Karpas-422 (cell line): ENCODE measurements around the gene GLIS1. TPM values are rescaled to one million over a fixed set of nuclear protein-coding genes. Genes with fewer than 3 reads are reported as not detected.

ENCODE experiments used
- DNase-seq: peaks from one replicate; pipeline ENCODE4 v3.0.0-alpha.2; 2015
- H2AFZ ChIP-seq: fragments of 200-600 bp; sonication (generic); 2 replicates; pipeline ENCODE4 v1.6.1; 2014; ENCODE audit warnings: antibody characterized with exemption, low read length, mixed read lengths
- H3K27ac ChIP-seq: fragments of 200-600 bp; sonication (generic); 2 replicates; pipeline ENCODE4 v1.5.1; 2014; ENCODE audit warnings: mild to moderate bottlenecking, low read length, moderate library complexity
- H3K27me3 ChIP-seq: fragments of 200-600 bp; sonication (generic); 2 replicates; pipeline ENCODE4 v1.6.1; 2014; ENCODE audit warnings: low read length, mixed read lengths
- H3K36me3 ChIP-seq: fragments of 200-600 bp; sonication (generic); 2 replicates; pipeline ENCODE4 v1.6.1; 2014; ENCODE audit warnings: low read length, mixed read lengths; ENCODE audit not compliant: insufficient read depth
- H3K4me1 ChIP-seq: fragments of 200-600 bp; sonication (generic); 2 replicates; pipeline ENCODE4 v1.6.1; 2014; ENCODE audit warnings: mild to moderate bottlenecking, low read length, mixed read lengths
- H3K4me2 ChIP-seq: fragments of 200-600 bp; sonication (generic); 2 replicates; pipeline ENCODE4 v1.6.1; 2014; ENCODE audit warnings: low read length, low read depth, mild to moderate bottlenecking; ENCODE audit not compliant: poor library complexity, severe bottlenecking
- H3K4me3 ChIP-seq: fragments of 200-600 bp; sonication (generic); 2 replicates; pipeline ENCODE4 v1.5.1; 2014; ENCODE audit warnings: mild to moderate bottlenecking, antibody characterized with exemption, low read length, mixed read lengths
- H3K79me2 ChIP-seq: fragments of 200-600 bp; sonication (generic); 2 replicates; pipeline ENCODE4 v1.6.1; 2014; ENCODE audit warnings: mild to moderate bottlenecking, low read length, mixed read lengths
- H3K9ac ChIP-seq: fragments of 200-600 bp; sonication (generic); 2 replicates; pipeline ENCODE4 v1.6.0; 2014; ENCODE audit warnings: low read length
- H3K9me2 ChIP-seq: fragments of 200-600 bp; sonication (generic), shearing (Covaris generic); replicated peaks from 2 replicates; pipeline ENCODE4 v1.6.0; 2014; ENCODE audit warnings: mild to moderate bottlenecking, low read length, moderate library complexity; ENCODE audit not compliant: insufficient read depth
- H3K9me3 ChIP-seq: fragments of 300-700, 200-600 bp; sonication (generic); 2 replicates; pipeline ENCODE4 v1.6.1; 2014; ENCODE audit warnings: low read length, mixed read lengths
- H4K20me1 ChIP-seq: fragments of 200-600 bp; sonication (generic); 2 replicates; pipeline ENCODE4 v1.6.1; 2014; ENCODE audit warnings: mild to moderate bottlenecking, antibody characterized with exemption, low read length, low read depth; ENCODE audit not compliant: insufficient read depth
- total RNA-seq: library from RNA; depleted of rRNA; stranded (reverse); fragments of >200 nt; shearing (Covaris generic); gene quantifications from 2 replicates; pipeline ENCODE4 v1.2.3, GENCODE V29; 2014; ENCODE audit warnings: low replicate concordance

The GLIS1 gene
- total RNA-seq, 1 experiment from 2014 or later = not detected

DNA sequence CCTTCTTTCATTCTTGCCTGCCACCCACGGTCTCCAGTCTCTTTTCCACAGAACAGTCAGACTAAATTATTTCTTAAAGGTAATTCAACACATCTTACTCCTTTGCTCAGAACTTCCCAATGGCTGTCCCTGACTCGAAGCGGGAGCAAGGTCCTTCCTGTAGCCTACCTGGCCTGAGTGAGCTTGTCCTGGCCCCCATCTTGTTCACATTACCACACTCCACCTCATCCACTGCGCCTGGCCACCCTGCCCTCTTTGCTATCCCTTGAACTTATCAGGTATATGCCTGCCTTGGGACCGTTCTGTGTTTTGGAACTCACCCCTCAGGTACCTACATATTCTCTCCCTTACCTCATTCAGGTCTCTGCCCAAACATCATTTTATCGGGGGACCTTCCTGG lies 13.3 kb upstream of the GLIS1 start:
- Histone ChIP-seq H3K9ac (no peak overlapping the region), H4K20me1 (no peaks in the 10 kb centered on the region), H3K27ac (no peak overlapping the region), H3K79me2 (no peaks in the 10 kb centered on the region), H3K4me3 (no peak overlapping the region), H3K27me3 (no peaks in the 10 kb centered on the region), H3K4me2 (no peak overlapping the region), H3K9me2 (no peaks in the 10 kb centered on the region), H3K36me3 (no peaks in the 10 kb centered on the region), H3K4me1 (no peaks in the 10 kb centered on the region), H3K9me3 (no peaks in the 10 kb centered on the region), H2AFZ (no peak overlapping the region)
- DNase-seq = no peak

DNA sequence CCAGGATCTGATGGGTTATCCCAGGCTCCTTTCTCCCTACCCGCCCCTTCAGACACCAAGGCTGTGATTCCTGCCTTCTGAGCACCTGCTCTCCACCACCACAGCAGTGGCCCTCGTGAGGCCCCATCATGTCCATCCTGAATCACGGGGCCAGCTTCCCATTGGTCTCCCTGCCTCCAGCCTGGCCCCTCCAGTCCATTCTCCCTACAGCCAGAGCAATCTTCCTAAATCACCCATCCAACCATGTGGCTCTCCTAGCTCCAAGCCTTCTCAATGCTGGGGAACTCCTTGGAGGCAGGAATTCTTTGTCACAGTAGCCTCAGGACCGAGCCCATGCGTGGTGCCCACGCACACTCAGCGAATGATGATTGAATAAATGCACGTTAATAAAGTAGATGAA lies 8.9 kb upstream of the GLIS1 start:
- H3K36me3 ChIP-seq = no peaks in the 10 kb centered on the region
- H3K4me1 ChIP-seq = no peaks in the 10 kb centered on the region
- no peaks in the 10 kb centered on the region for H3K27me3 ChIP-seq
- no peak for DNase-seq
- H3K27ac ChIP-seq = no peak overlapping the region
- no peak overlapping the region for H3K4me3 ChIP-seq
- H2AFZ ChIP-seq = no peak overlapping the region
- no peaks in the 10 kb centered on the region for H3K9me2 ChIP-seq
- no peaks in the 10 kb centered on the region for H3K79me2 ChIP-seq
- no peaks in the 10 kb centered on the region for H3K9me3 ChIP-seq
- no peaks in the 10 kb centered on the region for H4K20me1 ChIP-seq
- no peak overlapping the region for H3K9ac ChIP-seq
- H3K4me2 ChIP-seq = no peak overlapping the region

DNA sequence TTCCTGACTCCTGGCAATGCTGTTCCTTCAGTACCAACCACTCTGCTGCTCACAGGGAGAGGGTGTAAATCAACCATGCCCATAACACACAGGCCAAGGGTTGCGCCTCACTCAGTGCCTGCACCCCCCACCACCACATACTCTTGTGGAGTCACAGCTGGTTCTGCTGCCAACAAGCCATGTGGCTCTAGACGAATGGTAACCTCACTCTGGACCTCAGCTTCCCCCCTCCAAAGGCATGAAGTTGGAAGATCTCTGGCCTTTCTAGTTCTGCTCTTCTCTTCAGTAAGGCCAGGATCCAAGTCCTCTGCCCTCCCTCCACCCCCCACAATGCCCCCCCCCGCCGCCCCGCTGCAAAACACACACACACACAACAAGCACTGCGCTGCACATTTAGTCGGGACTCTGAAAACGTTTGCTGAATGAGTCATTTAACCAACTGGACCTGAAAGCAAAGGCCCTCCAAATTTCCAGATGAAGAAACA lies 1.7 kb upstream of the GLIS1 start:
- H3K36me3 ChIP-seq = no peaks in the 10 kb centered on the region
- no peaks in the 10 kb centered on the region for H4K20me1 ChIP-seq
- no peaks in the 10 kb centered on the region for H3K79me2 ChIP-seq
- no peaks in the 10 kb centered on the region for H3K27me3 ChIP-seq
- no peak overlapping the region for H3K9ac ChIP-seq
- H3K4me3 ChIP-seq = no peak overlapping the region
- peaks cover 3% of the 10 kb centered on the region; the same call in 1 of the 2 replicates for H3K4me1 ChIP-seq
- no peaks in the 10 kb centered on the region for H3K9me3 ChIP-seq
- no peak overlapping the region for H3K4me2 ChIP-seq
- H3K27ac ChIP-seq = no peak overlapping the region
- no peak for DNase-seq
- no peaks in the 10 kb centered on the region for H3K9me2 ChIP-seq
- H2AFZ ChIP-seq = no peak overlapping the region

DNA sequence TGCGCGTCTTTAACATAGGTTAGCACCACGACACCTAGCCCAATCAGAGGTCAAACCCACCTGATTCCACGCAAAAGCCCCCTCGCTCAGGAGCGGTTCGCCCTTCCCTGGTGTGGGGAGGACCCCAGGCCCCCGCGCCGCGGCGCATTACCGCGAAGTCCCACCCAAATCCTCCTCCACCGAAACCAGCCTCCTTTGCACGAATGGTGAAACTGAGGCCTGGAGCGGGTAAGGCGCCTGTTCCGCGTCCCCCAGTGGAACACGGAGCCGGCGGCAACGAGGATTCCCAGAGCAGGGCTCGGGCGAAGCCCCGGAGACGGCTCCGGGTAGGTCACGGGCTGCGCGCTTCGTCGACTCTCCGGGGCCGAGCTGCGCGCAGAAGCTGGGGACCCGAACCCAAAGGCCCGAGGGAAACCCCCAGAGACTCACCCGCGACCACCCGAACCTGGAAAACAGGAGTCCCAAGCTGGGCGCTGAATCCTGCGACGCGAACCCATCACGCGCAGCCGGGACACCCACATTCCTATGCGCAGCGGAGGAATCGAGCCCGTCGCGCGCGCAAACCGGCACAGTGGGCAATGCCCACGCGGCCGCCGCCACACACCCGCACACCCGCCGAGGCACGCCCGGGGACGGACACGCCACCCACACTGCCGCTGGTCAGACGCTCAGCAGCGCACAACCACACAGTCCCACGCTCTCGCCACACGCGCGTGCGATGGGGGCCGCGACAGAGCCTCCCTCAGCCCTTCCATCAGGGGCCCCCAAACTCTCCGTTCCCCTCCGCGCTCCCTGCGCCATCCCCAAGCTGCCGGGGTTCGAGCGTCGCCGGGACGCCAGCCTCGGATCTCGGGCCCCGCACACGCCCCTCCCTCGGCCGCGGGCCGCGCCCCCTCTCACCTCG lies 507 bp downstream of the GLIS1 start:
- H3K36me3 ChIP-seq = no peaks in the 10 kb centered on the region
- no peak overlapping the region for H2AFZ ChIP-seq
- H3K4me2 ChIP-seq = peak overlapping the region; percentile 56
- H3K4me1 ChIP-seq = peaks cover 3% of the 10 kb centered on the region; the same call in 1 of the 2 replicates
- H3K4me3 ChIP-seq = peak overlapping the region; percentile 56; the same call in 1 of the 2 replicates
- no peaks in the 10 kb centered on the region for H3K9me2 ChIP-seq
- peak overlapping the region; percentile 43; the same call in 1 of the 2 replicates for H3K9ac ChIP-seq
- H3K27ac ChIP-seq = no peak overlapping the region
- H3K79me2 ChIP-seq = no peaks in the 10 kb centered on the region
- no peaks in the 10 kb centered on the region for H3K9me3 ChIP-seq
- DNase-seq = no peak
- H3K27me3 ChIP-seq = no peaks in the 10 kb centered on the region
- no peaks in the 10 kb centered on the region for H4K20me1 ChIP-seq

DNA sequence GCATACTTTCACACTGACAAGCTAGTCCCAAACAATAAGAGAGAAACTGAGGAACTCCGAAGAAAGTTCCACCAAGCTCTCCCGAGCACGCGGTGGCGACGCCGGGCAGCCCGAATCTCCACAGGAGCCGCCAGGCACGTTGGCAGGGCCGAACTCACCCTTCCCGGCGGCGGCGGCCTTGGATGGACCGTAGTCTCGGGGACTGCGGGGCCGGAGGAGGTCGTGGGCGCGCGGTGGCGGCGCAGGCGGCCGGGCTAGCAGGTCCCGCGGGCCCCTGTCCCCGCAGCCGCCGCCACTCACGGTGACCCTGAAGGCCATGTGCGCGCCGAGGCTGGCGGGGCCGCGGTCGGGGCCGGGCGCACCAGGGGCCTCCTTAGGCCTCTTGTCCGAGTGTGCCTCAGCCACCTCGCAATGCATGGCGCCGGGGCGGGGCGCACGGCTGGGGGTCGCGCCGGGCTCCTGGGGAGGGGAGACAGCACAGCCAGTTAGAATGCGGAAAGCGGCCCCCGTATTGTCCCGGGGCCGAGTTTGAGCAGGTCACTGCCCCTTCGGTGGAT lies 1.2 kb downstream of the GLIS1 start:
- no peak overlapping the region for H3K4me2 ChIP-seq

DNA sequence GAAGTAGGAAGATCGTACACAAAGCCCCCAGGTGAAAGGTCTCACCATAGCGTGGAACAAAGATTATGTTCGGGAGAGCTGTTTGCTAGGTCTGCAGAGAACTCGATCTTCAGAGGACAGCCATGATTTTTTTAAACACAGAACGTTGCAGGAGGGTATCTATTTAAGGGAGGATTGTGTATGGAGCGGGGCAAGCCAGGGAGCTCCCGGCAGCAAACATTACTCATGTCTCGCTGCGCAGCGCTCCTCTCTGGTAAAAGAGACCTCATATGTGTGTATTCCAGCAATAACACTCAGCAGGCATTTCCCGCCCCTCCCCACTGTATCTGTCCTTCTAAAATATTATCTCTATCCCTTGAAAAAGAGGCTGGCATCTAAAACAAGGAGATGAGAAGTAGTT lies 2.7 kb downstream of the GLIS1 start:
- Histone ChIP-seq H3K9me3 (no peaks in the 10 kb centered on the region), H2AFZ (no peak overlapping the region), H3K4me3 (no peak overlapping the region), H3K4me2 (no peak overlapping the region), H3K36me3 (no peaks in the 10 kb centered on the region), H3K27ac (no peak overlapping the region), H3K79me2 (no peaks in the 10 kb centered on the region), H3K27me3 (no peaks in the 10 kb centered on the region), H4K20me1 (no peaks in the 10 kb centered on the region), H3K4me1 (peaks cover 3% of the 10 kb centered on the region; the same call in 1 of the 2 replicates), H3K9me2 (no peaks in the 10 kb centered on the region), H3K9ac (no peak overlapping the region)
- no peak for DNase-seq

More for the DNA sequence above, 1.2 kb downstream of the GLIS1 start:
- H3K79me2 ChIP-seq = no peaks in the 10 kb centered on the region
- H2AFZ ChIP-seq = no peak overlapping the region
- no peaks in the 10 kb centered on the region for H3K36me3 ChIP-seq
- peaks cover 3% of the 10 kb centered on the region; the same call in 1 of the 2 replicates for H3K4me1 ChIP-seq
- no peak for DNase-seq
- H3K9me3 ChIP-seq = no peaks in the 10 kb centered on the region
- H4K20me1 ChIP-seq = no peaks in the 10 kb centered on the region
- H3K9me2 ChIP-seq = no peaks in the 10 kb centered on the region
- H3K27me3 ChIP-seq = no peaks in the 10 kb centered on the region
- H3K27ac ChIP-seq = no peak overlapping the region
- no peak overlapping the region for H3K9ac ChIP-seq
- H3K4me3 ChIP-seq = no peak overlapping the region

DNA sequence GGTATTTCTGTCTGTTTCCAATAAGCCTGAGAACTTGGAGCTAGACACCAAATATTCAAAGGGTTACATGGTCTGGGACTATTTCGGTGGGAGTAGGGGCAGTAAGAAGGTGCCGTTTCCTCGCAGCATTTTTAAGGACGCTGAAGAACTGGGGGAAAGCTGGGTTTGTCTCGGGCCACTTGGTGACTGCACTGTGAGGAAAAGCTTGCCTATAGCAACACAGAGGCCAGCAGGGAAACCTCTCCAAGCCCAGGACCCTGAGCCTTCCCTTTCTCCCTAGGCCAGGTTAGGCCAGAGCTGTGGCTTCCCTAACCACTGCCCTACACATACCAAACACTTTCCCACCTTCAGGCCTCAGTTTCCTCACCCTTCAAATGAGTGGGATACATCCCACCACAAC lies 3.3 kb downstream of the GLIS1 start:
- no peak overlapping the region for H3K9ac ChIP-seq
- H3K27ac ChIP-seq = no peak overlapping the region
- H2AFZ ChIP-seq = no peak overlapping the region
- no peaks in the 10 kb centered on the region for H3K27me3 ChIP-seq
- no peaks in the 10 kb centered on the region for H4K20me1 ChIP-seq
- H3K9me2 ChIP-seq = no peaks in the 10 kb centered on the region
- H3K4me3 ChIP-seq = no peak overlapping the region
- peaks cover 3% of the 10 kb centered on the region; the same call in 1 of the 2 replicates for H3K4me1 ChIP-seq
- H3K79me2 ChIP-seq = no peaks in the 10 kb centered on the region
- DNase-seq = no peak
- no peak overlapping the region for H3K4me2 ChIP-seq
- no peaks in the 10 kb centered on the region for H3K9me3 ChIP-seq
- no peaks in the 10 kb centered on the region for H3K36me3 ChIP-seq

DNA sequence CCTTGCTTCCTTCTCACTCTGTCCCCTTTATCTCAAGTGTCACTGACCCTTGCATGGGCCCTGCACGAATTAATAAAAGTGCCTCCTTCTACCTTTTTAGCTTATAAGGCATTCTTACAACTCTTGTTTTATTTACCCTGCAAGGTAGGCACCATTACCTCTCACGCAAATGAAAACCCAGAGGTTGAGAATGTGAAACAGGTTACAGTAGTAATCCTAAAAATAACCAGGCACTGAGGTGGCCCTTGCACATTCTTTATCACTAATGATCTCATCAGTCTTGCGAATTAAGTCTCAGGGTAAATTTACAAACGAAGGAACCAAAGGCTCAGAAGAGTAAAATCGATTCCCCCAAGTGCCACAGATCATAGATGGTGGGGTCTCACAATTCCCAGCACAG lies 3.7 kb downstream of the GLIS1 start:
- Histone ChIP-seq H3K4me3 (no peak overlapping the region), H3K36me3 (no peaks in the 10 kb centered on the region), H3K9me3 (no peaks in the 10 kb centered on the region), H2AFZ (no peak overlapping the region), H3K27ac (no peak overlapping the region), H3K9ac (no peak overlapping the region), H4K20me1 (no peaks in the 10 kb centered on the region), H3K79me2 (no peaks in the 10 kb centered on the region), H3K4me1 (peaks cover 3% of the 10 kb centered on the region; the same call in 1 of the 2 replicates), H3K4me2 (no peak overlapping the region), H3K27me3 (no peaks in the 10 kb centered on the region), H3K9me2 (no peaks in the 10 kb centered on the region)
- DNase-seq = no peak
